ENCODE data around the gene RLIM. TPM values are rescaled to one million over a fixed set of nuclear protein-coding genes. Genes with fewer than 3 reads are reported as not detected.

The RLIM gene
- total and polyA plus RNA-seq, 2 donors (not counting 1 experiment from before 2014, with no cell fraction given): 4.6 to 40.8 TPM

GRCh38 chrX:74535408-74536151 is 78.8 kb downstream of the RLIM start:
- peak overlapping the region; percentile 72 for H3K9ac ChIP-seq (ENCODE audit: low read length)
- H3K27me3 ChIP-seq (replicated peaks in 1 of 4; ENCODE audit: control extremely low read depth in 1 of 4, control insufficient read depth in 3 of 4, insufficient read depth in 4 of 4, low read length in 3 of 4): no peaks in the 10 kb centered on the region
- TF ChIP-seq CTCF (IDR thresholded peaks at IDR 0.05) (no peak), EZH2 (IDR thresholded peaks at IDR 0.05; ENCODE audit: borderline replicate concordance, insufficient read depth, low read depth, low read length, poor library complexity, severe bottlenecking) (no peak)
- Mint-ChIP-seq H3K9me3 (ENCODE audit: insufficient read depth) (no peaks in the 10 kb centered on the region), H3K27ac (peak overlapping the region; percentile 46), H3K4me1 (peaks cover 9% of the 10 kb centered on the region), H3K27me3 (no peaks in the 10 kb centered on the region), H3K4me3 (peak overlapping the region; percentile 86)
- H2AFZ ChIP-seq (ENCODE audit: insufficient read depth, low read depth, low read length, poor library complexity, severe bottlenecking): peak overlapping the region; percentile 86
- peak overlapping the region; percentile 83 for H3K4me2 ChIP-seq (replicated peaks; ENCODE audit: low read depth, low read length, poor library complexity, severe bottlenecking)
- intact Hi-C loops (cut with micrococcal nuclease): loop anchor here (2.0 to 10.0 kb wide), 2 partner anchors 15 to 79 kb away; partner anchors contain the start of gene RLIM
- H3K79me2 ChIP-seq (ENCODE audit: control insufficient read depth, insufficient read depth, low read length): no peaks in the 10 kb centered on the region
- H3K4me1 ChIP-seq (ENCODE audit: control insufficient read depth in 2 of 2, insufficient read depth in 2 of 2, low read length in 2 of 2): peaks cover 5 to 14% of the 10 kb centered on the region in 2 donors
- DNase-seq: peak; percentile 32
- 0% methylated on average over 8 of the region's 37 CpGs for WGBS (ENCODE audit: insufficient coverage)
- no peaks in the 10 kb centered on the region for H4K20me1 ChIP-seq (ENCODE audit: control insufficient read depth, insufficient read depth, low read length, poor library complexity, severe bottlenecking)
- no peaks in the 10 kb centered on the region for H3K36me3 ChIP-seq (replicated peaks in 1 of 2; ENCODE audit: control extremely low read depth in 1 of 2, control insufficient read depth in 1 of 2, extremely low read depth in 1 of 2, insufficient read depth in 2 of 2, low read length in 1 of 2)
- peak overlapping the region; percentile 26 to 62 (median 54) for H3K4me3 ChIP-seq (ENCODE audit: control extremely low read depth in 1 of 5, extremely low read depth in 1 of 5, insufficient read depth in 1 of 5, low read depth in 2 of 5, low read length in 4 of 5)
- peak; percentile 50 for ATAC-seq (ENCODE audit: low read depth)
- POLR2A ChIA-PET: no interaction called here
- CTCF ChIA-PET: interaction anchor here (0.6 to 4.0 kb wide), 5 partner anchors 11 to 152 kb away, joined by 3 to 12 read pairs (median 6); no protein-coding TSS in a partner anchor
- peak overlapping the region in 1 of 2 donors; percentile 50 for H3K27ac ChIP-seq (ENCODE audit: low read length in 2 of 2)
- H3K9me3 ChIP-seq (ENCODE audit: control extremely low read depth in 1 of 3, control insufficient read depth in 2 of 3, insufficient read depth in 1 of 3, low read length in 2 of 3): no peaks in the 10 kb centered on the region

Other genes starting within 250 kb of the RLIM start
- not detected in 2 replicates for gene SLC16A2, start 193.1 kb downstream of the RLIM start, total RNA-seq
- not detected in 2 replicates for gene SLC16A2, start 193.1 kb downstream of the RLIM start, polyA plus RNA-seq

Measured in B cell (primary cell).